Panc1 (cell line): ENCODE measurements around the gene DCST2. TPM values are rescaled to one million over a fixed set of nuclear protein-coding genes. Genes with fewer than 3 reads are reported as not detected.

Source experiments
- ATAC-seq: fragments of 200-7000 bp; cut with Tn5 transposase; 2 replicates; pipeline ENCODE4 v1.9.1; 2020; ENCODE audit warnings: mild to moderate bottlenecking, moderate library complexity
- BruUV-seq: library from RNA; stranded (reverse); fragments of 400-500 nt; replicated peaks from 2 replicates; lab custom pipeline; 2021; lab: Mats Ljungman, UMichigan
- CTCF ChIA-PET: fragments of 300-600 bp; sonication (Branson Sonifier 250); formaldehyde crosslinking; loops from one replicate; lab custom pipeline; 2022; ENCODE audit warnings: antibody characterized with exemption; lab: Charles Lee
- POLR2A ChIA-PET: fragments of 300-600 bp; sonication (Branson Sonifier 250); formaldehyde crosslinking; loops from one replicate; lab custom pipeline; 2022; ENCODE audit warnings: antibody characterized with exemption; lab: Charles Lee
- DNase-seq: peaks from one replicate; pipeline ENCODE4 v3.0.0-alpha.2; 2010; ENCODE audit warnings: low read depth, low spot score
- H3K27ac ChIP-seq: 2 replicates; pipeline ENCODE4 v1.5.1; 2011; ENCODE audit warnings: mild to moderate bottlenecking, low read length, inconsistent platforms
- H3K27me3 ChIP-seq: fragments of 200-500 bp; sonication (Bioruptor generic); 2 replicates; pipeline ENCODE4 v1.6.0; 2014; ENCODE audit warnings: low read length, inconsistent platforms; ENCODE audit not compliant: control insufficient read depth, insufficient read depth
- H3K36me3 ChIP-seq: fragments of 200-500 bp; sonication (Bioruptor generic); 2 replicates; pipeline ENCODE4 v1.5.1; 2014; ENCODE audit warnings: inconsistent platforms, mild to moderate bottlenecking, low read length, moderate library complexity; ENCODE audit not compliant: control insufficient read depth, insufficient read depth
- H3K4me1 ChIP-seq: 2 replicates; pipeline ENCODE4 v1.5.1; 2011; ENCODE audit warnings: inconsistent platforms, mild to moderate bottlenecking, low read length, moderate library complexity; ENCODE audit not compliant: control insufficient read depth, insufficient read depth
- H3K4me3 ChIP-seq, 2 experiments: 2 replicates each; pipeline ENCODE4 v1.5.1; 2011 to 2012; ENCODE audit warnings: low read depth in 2 of 2, low read length in 2 of 2, mild to moderate bottlenecking in 2 of 2, inconsistent platforms in 1 of 2, moderate library complexity in 1 of 2
- H3K9me3 ChIP-seq: fragments of 200-500 bp; sonication (Bioruptor generic); 2 replicates; pipeline ENCODE4 v1.5.1; 2014; ENCODE audit warnings: low read depth, mild to moderate bottlenecking, inconsistent platforms, low read length, moderate library complexity; ENCODE audit not compliant: control insufficient read depth, insufficient read depth
- POLR2AphosphoS5 ChIP-seq: IDR thresholded peaks from 2 replicates; pipeline ENCODE4 v1.6.1; 2012; ENCODE audit warnings: mild to moderate bottlenecking, low read depth, low read length, moderate library complexity
- SIN3A ChIP-seq: IDR thresholded peaks from 2 replicates; pipeline ENCODE4 v1.6.1; 2012; ENCODE audit warnings: low read depth, mild to moderate bottlenecking, low read length, moderate library complexity, borderline replicate concordance; ENCODE audit not compliant: insufficient read depth
- TCF7L2 ChIP-seq: IDR thresholded peaks from 2 replicates; pipeline ENCODE4 v1.6.1; 2011; ENCODE audit warnings: mild to moderate bottlenecking, low read depth, low read length, inconsistent platforms
- in situ Hi-C: cut with HindIII; loops from 2 replicates; pipeline ENCODE4 v1.10.0; 2016; ENCODE audit warnings: low sequenced_read_pairs, low pct_unique_long_range_greater_than_20kb
- intact Hi-C: fragments of 100-400 bp; cut with micrococcal nuclease; formaldehyde crosslinking; loops from one replicate; pipeline ENCODE4 v1.10.0; 2022; ENCODE audit not compliant: unreplicated experiment
- total RNA-seq: library from RNA; stranded (reverse); gene quantifications from one replicate; pipeline ENCODE4 v1.2.1, GENCODE V29; 2021; ENCODE audit not compliant: unreplicated experiment
- TF ChIP-seq, protein P1 (sequence below), 2 experiments: IDR thresholded peaks; 2 replicates each; pipeline ENCODE4 v1.6.1; 2011 to 2012; ENCODE audit warnings: low read depth in 2 of 2, control low read depth in 1 of 2, low read length in 1 of 2, mild to moderate bottlenecking in 1 of 2, moderate library complexity in 1 of 2; ENCODE audit not compliant: insufficient read depth in 1 of 2
- TF ChIP-seq, protein P2 (sequence below): fragments of 450-650 bp; IDR thresholded peaks from 2 replicates; pipeline ENCODE4 v1.5.1; 2017; ENCODE audit warnings: mild to moderate bottlenecking

Gene DCST2
- total RNA-seq, 1 experiment from 2014 or later = 0.13 TPM

DNA sequence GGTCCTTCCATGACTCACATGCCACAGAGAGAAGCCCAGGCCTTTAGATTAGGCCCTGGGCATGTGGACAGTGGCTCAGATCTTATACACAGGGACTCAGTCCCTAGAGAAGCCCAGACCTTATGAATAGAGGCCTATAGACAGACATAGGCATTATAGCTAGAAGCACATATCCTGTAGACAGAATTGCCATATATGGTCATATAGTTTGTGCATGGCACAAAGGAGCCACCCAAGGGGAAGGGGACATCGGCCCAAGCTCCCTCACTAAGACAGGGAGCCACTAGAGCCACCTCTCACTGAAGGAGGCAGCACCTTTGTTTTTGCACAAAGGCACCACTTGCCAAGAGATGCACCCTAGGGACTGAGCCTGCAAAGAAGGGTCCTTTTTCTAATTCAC is 42.8 kb upstream of the DCST2 start:
- DNase-seq (no peak), ATAC-seq (no peak)
- Histone ChIP-seq H3K27me3 (peaks cover 6% of the 10 kb centered on the region), H3K9me3 (no peaks in the 10 kb centered on the region), H3K36me3 (no peaks in the 10 kb centered on the region; the same call in 1 of the 2 replicates), H3K4me1 (peaks cover 8% of the 10 kb centered on the region), H3K27ac (no peak overlapping the region), H3K4me3 (no peak overlapping the region)
- in situ Hi-C loops = no loop called here
- TF ChIP-seq TCF7L2 (no peak), SIN3A (no peak), POLR2AphosphoS5 (no peak)
- TF ChIP-seq, protein P1, sequence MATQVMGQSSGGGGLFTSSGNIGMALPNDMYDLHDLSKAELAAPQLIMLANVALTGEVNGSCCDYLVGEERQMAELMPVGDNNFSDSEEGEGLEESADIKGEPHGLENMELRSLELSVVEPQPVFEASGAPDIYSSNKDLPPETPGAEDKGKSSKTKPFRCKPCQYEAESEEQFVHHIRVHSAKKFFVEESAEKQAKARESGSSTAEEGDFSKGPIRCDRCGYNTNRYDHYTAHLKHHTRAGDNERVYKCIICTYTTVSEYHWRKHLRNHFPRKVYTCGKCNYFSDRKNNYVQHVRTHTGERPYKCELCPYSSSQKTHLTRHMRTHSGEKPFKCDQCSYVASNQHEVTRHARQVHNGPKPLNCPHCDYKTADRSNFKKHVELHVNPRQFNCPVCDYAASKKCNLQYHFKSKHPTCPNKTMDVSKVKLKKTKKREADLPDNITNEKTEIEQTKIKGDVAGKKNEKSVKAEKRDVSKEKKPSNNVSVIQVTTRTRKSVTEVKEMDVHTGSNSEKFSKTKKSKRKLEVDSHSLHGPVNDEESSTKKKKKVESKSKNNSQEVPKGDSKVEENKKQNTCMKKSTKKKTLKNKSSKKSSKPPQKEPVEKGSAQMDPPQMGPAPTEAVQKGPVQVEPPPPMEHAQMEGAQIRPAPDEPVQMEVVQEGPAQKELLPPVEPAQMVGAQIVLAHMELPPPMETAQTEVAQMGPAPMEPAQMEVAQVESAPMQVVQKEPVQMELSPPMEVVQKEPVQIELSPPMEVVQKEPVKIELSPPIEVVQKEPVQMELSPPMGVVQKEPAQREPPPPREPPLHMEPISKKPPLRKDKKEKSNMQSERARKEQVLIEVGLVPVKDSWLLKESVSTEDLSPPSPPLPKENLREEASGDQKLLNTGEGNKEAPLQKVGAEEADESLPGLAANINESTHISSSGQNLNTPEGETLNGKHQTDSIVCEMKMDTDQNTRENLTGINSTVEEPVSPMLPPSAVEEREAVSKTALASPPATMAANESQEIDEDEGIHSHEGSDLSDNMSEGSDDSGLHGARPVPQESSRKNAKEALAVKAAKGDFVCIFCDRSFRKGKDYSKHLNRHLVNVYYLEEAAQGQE (IDR thresholded peaks at IDR 0.05; ENCODE audit: insufficient read depth in 1 of 2, low read depth in 2 of 2, low read length in 1 of 2) = no peak
- TF ChIP-seq, protein P2, sequence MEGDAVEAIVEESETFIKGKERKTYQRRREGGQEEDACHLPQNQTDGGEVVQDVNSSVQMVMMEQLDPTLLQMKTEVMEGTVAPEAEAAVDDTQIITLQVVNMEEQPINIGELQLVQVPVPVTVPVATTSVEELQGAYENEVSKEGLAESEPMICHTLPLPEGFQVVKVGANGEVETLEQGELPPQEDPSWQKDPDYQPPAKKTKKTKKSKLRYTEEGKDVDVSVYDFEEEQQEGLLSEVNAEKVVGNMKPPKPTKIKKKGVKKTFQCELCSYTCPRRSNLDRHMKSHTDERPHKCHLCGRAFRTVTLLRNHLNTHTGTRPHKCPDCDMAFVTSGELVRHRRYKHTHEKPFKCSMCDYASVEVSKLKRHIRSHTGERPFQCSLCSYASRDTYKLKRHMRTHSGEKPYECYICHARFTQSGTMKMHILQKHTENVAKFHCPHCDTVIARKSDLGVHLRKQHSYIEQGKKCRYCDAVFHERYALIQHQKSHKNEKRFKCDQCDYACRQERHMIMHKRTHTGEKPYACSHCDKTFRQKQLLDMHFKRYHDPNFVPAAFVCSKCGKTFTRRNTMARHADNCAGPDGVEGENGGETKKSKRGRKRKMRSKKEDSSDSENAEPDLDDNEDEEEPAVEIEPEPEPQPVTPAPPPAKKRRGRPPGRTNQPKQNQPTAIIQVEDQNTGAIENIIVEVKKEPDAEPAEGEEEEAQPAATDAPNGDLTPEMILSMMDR = no peak
- intact Hi-C loops = no loop called here
- ChIA-PET POLR2A (interaction anchor here (0.5 kb wide), 1 partner anchor 46 kb away, joined by 3 read pairs; no protein-coding TSS in a partner anchor), CTCF (no interaction called here)
- BruUV-seq = no TSS peak

DNA sequence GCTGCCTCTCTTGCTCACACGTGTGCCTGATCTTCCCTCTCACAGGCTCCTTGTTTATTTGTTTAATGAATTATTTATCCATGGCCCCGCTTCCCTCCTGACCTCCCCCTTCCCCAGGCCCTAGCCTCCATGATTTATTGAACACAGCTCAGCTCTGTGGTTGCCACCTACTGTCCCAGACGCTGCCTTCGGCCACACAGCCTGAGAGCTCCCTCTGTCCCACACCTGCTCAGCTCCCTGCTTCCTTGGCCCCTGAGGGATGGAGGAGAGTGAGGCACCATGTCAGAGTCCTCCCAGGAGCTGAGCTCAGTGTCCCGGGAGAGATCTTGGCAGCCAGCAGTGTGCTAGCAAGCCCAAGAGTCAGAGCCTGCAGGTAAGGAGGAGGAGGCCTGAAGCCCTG is 42.0 kb upstream of the DCST2 start:
- Histone ChIP-seq H3K36me3 (no peaks in the 10 kb centered on the region; the same call in 1 of the 2 replicates), H3K4me1 (peaks cover 4% of the 10 kb centered on the region), H3K9me3 (no peaks in the 10 kb centered on the region), H3K27ac (no peak overlapping the region), H3K27me3 (peaks cover 2% of the 10 kb centered on the region; the same call in 1 of the 2 replicates), H3K4me3 (no peak overlapping the region)
- POLR2A ChIA-PET = no interaction called here
- intact Hi-C loops = no loop called here
- CTCF ChIA-PET = no interaction called here
- no TSS peak for BruUV-seq
- TF ChIP-seq POLR2AphosphoS5 = no peak
- TF ChIP-seq, protein P2 = no peak
- ATAC-seq (no peak), DNase-seq (no peak)
- in situ Hi-C loops = no loop called here
